ENCODE results near the gene NUAK1. TPM values are rescaled to one million over a fixed set of nuclear protein-coding genes. Genes with fewer than 3 reads are reported as not detected.

Gene NUAK1
- total RNA-seq, 1 donor = 21.7 TPM

DNA sequence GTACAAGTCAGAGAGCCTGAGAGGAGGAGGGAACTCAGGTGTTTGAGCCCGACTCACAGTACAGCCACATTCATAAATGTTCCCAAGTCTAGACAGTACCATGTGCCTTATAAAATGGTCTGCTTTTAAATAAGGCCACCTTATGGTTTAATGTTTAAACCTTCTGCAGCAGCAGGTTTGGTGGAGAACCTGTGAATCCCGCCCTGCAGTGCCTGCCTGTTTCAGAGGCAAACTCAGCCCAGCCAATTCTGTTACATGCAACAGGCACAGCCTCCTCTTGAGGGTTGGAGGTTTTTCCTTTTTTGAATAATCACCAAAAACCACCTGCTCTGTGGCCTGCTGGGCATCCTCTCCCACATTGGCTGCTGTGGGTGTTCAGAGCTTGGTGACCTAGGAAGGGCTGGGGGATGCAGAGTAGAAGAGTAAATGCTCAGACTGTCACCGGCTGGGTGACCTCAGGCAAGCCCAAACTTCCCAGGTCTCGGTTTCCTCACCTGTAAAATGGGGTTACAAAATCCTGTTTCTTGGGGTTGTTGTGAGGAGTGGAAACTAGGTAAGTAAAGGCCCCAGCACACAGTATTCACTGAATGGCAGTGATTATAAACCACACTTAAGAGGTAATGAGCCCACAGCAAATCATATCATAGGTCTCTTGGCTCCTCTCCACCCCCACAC, 28.0 kb downstream of the NUAK1 start:
- Histone ChIP-seq H3K79me2 (ENCODE audit: insufficient read depth, low read length) (peaks cover 56% of the 10 kb centered on the region), H3K4me2 (ENCODE audit: insufficient read depth, low read length) (no peak overlapping the region), H3K27ac (ENCODE audit: low read depth, low read length) (no peak overlapping the region), H3K27me3 (ENCODE audit: insufficient read depth, low read length) (no peaks in the 10 kb centered on the region), H4K20me1 (ENCODE audit: insufficient read depth, low read length) (peaks cover 24% of the 10 kb centered on the region), H3K9me3 (ENCODE audit: low read depth, low read length) (no peaks in the 10 kb centered on the region), H3K4me1 (ENCODE audit: insufficient read depth, low read length) (peaks cover 57% of the 10 kb centered on the region), H2AFZ (ENCODE audit: low read length) (no peak overlapping the region), H3K36me3 (ENCODE audit: insufficient read depth, low read length) (no peaks in the 10 kb centered on the region), H3K4me3 (ENCODE audit: insufficient read depth, low read length) (no peak overlapping the region)
- no peak for DNase-seq (ENCODE audit: insufficient read length, low spot score, missing footprints)
- TF ChIP-seq, protein P1, sequence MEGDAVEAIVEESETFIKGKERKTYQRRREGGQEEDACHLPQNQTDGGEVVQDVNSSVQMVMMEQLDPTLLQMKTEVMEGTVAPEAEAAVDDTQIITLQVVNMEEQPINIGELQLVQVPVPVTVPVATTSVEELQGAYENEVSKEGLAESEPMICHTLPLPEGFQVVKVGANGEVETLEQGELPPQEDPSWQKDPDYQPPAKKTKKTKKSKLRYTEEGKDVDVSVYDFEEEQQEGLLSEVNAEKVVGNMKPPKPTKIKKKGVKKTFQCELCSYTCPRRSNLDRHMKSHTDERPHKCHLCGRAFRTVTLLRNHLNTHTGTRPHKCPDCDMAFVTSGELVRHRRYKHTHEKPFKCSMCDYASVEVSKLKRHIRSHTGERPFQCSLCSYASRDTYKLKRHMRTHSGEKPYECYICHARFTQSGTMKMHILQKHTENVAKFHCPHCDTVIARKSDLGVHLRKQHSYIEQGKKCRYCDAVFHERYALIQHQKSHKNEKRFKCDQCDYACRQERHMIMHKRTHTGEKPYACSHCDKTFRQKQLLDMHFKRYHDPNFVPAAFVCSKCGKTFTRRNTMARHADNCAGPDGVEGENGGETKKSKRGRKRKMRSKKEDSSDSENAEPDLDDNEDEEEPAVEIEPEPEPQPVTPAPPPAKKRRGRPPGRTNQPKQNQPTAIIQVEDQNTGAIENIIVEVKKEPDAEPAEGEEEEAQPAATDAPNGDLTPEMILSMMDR (IDR thresholded peaks at IDR 0.05; ENCODE audit: extremely low read depth, low read depth, low read length) = no peak

DNA sequence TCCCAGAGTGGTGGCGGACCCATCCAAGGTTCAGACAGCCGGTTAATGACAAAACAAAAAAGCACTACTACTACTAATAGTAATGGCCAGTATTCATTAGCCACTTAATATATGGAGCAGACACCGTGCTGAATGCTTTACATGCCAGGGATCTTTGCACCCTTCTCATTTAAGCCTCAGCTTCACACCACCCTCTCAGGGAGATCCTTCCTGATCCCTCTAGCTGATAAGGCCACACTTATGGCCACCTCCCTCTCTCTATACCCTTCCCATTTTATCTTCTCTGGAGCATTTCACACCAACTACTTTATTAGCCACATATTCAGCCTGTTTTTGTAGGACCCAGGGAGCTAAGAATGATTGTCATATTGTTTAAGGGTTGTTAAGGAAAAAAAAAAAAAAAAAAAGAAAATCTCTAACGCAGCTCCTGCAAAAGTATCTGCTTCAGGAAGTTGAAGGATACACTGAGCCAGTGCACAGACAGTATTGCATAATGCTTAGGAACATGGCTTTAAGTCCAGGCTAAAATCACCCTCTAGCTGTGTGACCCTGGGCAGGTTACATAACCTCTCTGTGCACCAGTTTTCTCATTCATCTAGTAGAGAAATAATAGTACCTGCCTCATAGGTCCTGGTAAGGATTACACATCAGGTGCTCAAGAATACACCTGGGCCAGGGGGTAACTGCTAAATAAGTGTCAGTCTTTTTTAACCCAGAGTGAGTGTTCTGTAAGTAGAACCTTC, 29.4 kb downstream of the NUAK1 start:
- Histone ChIP-seq H4K20me1 (ENCODE audit: insufficient read depth, low read length) (peaks cover 21% of the 10 kb centered on the region), H3K79me2 (ENCODE audit: insufficient read depth, low read length) (peaks cover 47% of the 10 kb centered on the region), H3K4me2 (ENCODE audit: insufficient read depth, low read length) (no peak overlapping the region), H3K27me3 (ENCODE audit: insufficient read depth, low read length) (no peaks in the 10 kb centered on the region), H3K27ac (ENCODE audit: low read depth, low read length) (no peak overlapping the region), H3K36me3 (ENCODE audit: insufficient read depth, low read length) (no peaks in the 10 kb centered on the region), H3K4me3 (ENCODE audit: insufficient read depth, low read length) (no peak overlapping the region), H2AFZ (ENCODE audit: low read length) (no peak overlapping the region), H3K9me3 (ENCODE audit: low read depth, low read length) (no peaks in the 10 kb centered on the region), H3K4me1 (ENCODE audit: insufficient read depth, low read length) (peaks cover 55% of the 10 kb centered on the region)
- DNase-seq (ENCODE audit: insufficient read length, low spot score, missing footprints) = no peak
- TF ChIP-seq, protein P1 (IDR thresholded peaks at IDR 0.05; ENCODE audit: extremely low read depth, low read depth, low read length) = no peak

DNA sequence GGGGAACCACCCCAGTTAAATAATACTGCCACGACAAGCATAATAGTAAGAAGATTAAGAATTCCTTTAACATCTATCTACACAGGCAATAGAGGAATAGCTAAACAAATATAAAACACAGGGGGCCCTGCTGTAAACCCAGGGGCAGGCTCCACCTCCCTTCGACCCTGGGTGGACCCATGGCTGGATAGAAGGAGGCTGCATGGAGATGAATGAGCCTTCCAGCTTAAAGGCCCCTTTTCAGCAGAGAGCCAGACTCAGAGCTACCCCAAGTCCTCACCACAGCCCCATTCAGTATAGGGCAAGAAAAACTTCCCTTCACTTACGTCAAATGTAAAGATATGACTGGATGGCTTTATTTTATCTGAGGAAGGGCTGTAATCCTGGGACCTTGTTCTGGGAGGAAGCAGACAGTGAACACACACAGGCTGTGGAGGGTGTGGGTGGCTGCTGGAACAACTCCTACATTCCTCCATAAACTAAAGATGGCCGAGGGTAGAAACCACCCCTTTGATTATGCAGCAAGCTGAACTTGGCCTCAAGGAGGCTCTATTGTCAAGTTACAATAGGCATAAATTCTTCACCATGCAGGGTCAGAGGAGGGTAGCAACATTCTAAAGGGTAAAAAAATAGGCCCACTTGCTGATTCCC, 30.4 kb downstream of the NUAK1 start:
- peaks cover 45% of the 10 kb centered on the region for H3K4me1 ChIP-seq (ENCODE audit: insufficient read depth, low read length)
- no peaks in the 10 kb centered on the region for H3K36me3 ChIP-seq (ENCODE audit: insufficient read depth, low read length)
- H3K4me2 ChIP-seq (ENCODE audit: insufficient read depth, low read length) = peak overlapping the region; percentile 37
- TF ChIP-seq, protein P1 (IDR thresholded peaks at IDR 0.05; ENCODE audit: extremely low read depth, low read depth, low read length) = peak; percentile 38
- H3K27me3 ChIP-seq (ENCODE audit: insufficient read depth, low read length) = no peaks in the 10 kb centered on the region
- peak; percentile 78 for DNase-seq (ENCODE audit: insufficient read length, low spot score, missing footprints)
- peak overlapping the region; percentile 67 for H3K27ac ChIP-seq (ENCODE audit: low read depth, low read length)
- H3K4me3 ChIP-seq (ENCODE audit: insufficient read depth, low read length) = no peak overlapping the region
- H4K20me1 ChIP-seq (ENCODE audit: insufficient read depth, low read length) = peaks cover 17% of the 10 kb centered on the region
- no peaks in the 10 kb centered on the region for H3K9me3 ChIP-seq (ENCODE audit: low read depth, low read length)
- H3K79me2 ChIP-seq (ENCODE audit: insufficient read depth, low read length) = peaks cover 41% of the 10 kb centered on the region
- H2AFZ ChIP-seq (ENCODE audit: low read length) = no peak overlapping the region

DNA sequence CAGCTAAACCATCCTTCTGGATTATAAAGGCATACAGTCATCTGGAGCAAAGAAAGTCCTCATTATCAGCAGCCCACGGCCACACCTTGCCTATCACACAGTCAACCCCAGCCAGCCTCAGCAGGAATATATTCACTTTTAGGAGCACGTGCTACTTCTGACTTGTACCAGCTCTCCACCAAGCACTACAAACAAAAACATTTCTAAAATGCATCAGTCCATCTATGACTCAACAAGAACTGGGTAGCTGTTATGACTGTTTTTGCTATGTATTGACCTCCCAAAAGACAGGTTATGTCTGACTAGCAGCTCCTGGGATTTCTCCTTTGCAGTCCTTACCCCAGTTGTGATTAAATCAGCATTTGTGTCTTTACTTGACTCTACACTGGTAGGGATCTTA, 31.2 kb downstream of the NUAK1 start:
- peak overlapping the region; percentile 37 for H3K4me2 ChIP-seq (ENCODE audit: insufficient read depth, low read length)
- H3K9me3 ChIP-seq (ENCODE audit: low read depth, low read length) = no peaks in the 10 kb centered on the region
- H2AFZ ChIP-seq (ENCODE audit: low read length) = no peak overlapping the region
- TF ChIP-seq, protein P1 (IDR thresholded peaks at IDR 0.05; ENCODE audit: extremely low read depth, low read depth, low read length) = no peak
- peaks cover 38% of the 10 kb centered on the region for H3K79me2 ChIP-seq (ENCODE audit: insufficient read depth, low read length)
- DNase-seq (ENCODE audit: insufficient read length, low spot score, missing footprints) = peak; percentile 73
- H3K36me3 ChIP-seq (ENCODE audit: insufficient read depth, low read length) = peaks cover 6% of the 10 kb centered on the region
- peaks cover 15% of the 10 kb centered on the region for H4K20me1 ChIP-seq (ENCODE audit: insufficient read depth, low read length)
- peaks cover 38% of the 10 kb centered on the region for H3K4me1 ChIP-seq (ENCODE audit: insufficient read depth, low read length)
- peak overlapping the region; percentile 67 for H3K27ac ChIP-seq (ENCODE audit: low read depth, low read length)
- H3K4me3 ChIP-seq (ENCODE audit: insufficient read depth, low read length) = no peak overlapping the region
- H3K27me3 ChIP-seq (ENCODE audit: insufficient read depth, low read length) = no peaks in the 10 kb centered on the region

All from osteoblast (primary cell).